ENCODE measurements around the gene NSG1. TPM values are rescaled to one million over a fixed set of nuclear protein-coding genes. Genes with fewer than 3 reads are reported as not detected.

NSG1 gene
- total RNA-seq, 1 experiment from 2014 or later, result not detected

GRCh38 chr4:4396628-4397440, 9.9 kb downstream of the NSG1 start:
- H3K4me3 Mint-ChIP-seq (ENCODE audit: low read depth, unreplicated experiment), result no peak overlapping the region
- CTCF ChIA-PET, result no interaction called here
- BruUV-seq (replicated peaks), result no TSS peak
- intact Hi-C loops (cut with micrococcal nuclease; ENCODE audit: unreplicated experiment), result no loop called here
- H3K36me3 Mint-ChIP-seq (ENCODE audit: insufficient read depth, unreplicated experiment), result no peaks in the 10 kb centered on the region
- peaks cover 47% of the 10 kb centered on the region for H3K27me3 Mint-ChIP-seq (ENCODE audit: unreplicated experiment)
- DNase-seq, result no peak
- H3K27ac Mint-ChIP-seq (ENCODE audit: unreplicated experiment), result no peak overlapping the region
- no peaks in the 10 kb centered on the region for H3K9me3 Mint-ChIP-seq (ENCODE audit: low read depth, unreplicated experiment)
- TF ChIP-seq, protein P1, sequence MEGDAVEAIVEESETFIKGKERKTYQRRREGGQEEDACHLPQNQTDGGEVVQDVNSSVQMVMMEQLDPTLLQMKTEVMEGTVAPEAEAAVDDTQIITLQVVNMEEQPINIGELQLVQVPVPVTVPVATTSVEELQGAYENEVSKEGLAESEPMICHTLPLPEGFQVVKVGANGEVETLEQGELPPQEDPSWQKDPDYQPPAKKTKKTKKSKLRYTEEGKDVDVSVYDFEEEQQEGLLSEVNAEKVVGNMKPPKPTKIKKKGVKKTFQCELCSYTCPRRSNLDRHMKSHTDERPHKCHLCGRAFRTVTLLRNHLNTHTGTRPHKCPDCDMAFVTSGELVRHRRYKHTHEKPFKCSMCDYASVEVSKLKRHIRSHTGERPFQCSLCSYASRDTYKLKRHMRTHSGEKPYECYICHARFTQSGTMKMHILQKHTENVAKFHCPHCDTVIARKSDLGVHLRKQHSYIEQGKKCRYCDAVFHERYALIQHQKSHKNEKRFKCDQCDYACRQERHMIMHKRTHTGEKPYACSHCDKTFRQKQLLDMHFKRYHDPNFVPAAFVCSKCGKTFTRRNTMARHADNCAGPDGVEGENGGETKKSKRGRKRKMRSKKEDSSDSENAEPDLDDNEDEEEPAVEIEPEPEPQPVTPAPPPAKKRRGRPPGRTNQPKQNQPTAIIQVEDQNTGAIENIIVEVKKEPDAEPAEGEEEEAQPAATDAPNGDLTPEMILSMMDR (IDR thresholded peaks at IDR 0.05; ENCODE audit: unreplicated experiment), result no peak
- no peaks in the 10 kb centered on the region for H3K4me1 Mint-ChIP-seq (ENCODE audit: low read depth, unreplicated experiment)

DNA sequence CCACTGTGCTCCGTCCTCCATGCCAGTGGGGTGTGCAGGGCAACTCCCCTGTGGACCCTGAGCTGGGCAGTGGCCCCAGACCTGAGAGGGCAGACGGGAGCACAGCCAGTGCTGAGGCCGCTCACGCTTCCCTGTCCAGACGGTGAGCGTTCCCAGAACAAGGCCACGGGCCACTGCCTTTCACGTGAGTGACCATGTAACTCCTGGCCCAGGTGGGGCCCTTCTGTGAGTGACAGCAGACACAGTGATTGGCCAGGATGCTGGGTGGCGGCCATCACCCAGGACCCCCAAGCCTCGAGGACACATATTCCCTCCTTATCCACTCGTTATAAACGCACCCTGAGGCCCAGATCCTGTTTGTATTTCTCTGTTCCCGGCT, 10.5 kb downstream of the NSG1 start:
- no peaks in the 10 kb centered on the region for H3K36me3 Mint-ChIP-seq (ENCODE audit: insufficient read depth, unreplicated experiment)
- no peaks in the 10 kb centered on the region for H3K4me1 Mint-ChIP-seq (ENCODE audit: low read depth, unreplicated experiment)
- H3K9me3 Mint-ChIP-seq (ENCODE audit: low read depth, unreplicated experiment), result no peaks in the 10 kb centered on the region
- no peak overlapping the region for H3K4me3 Mint-ChIP-seq (ENCODE audit: low read depth, unreplicated experiment)
- TF ChIP-seq, protein P1 (IDR thresholded peaks at IDR 0.05; ENCODE audit: unreplicated experiment), result no peak
- CTCF ChIA-PET, result no interaction called here
- no peak overlapping the region for H3K27ac Mint-ChIP-seq (ENCODE audit: unreplicated experiment)
- intact Hi-C loops (cut with micrococcal nuclease; ENCODE audit: unreplicated experiment), result no loop called here
- no TSS peak for BruUV-seq (replicated peaks)
- DNase-seq, result no peak
- H3K27me3 Mint-ChIP-seq (ENCODE audit: unreplicated experiment), result peaks cover 47% of the 10 kb centered on the region

DNA sequence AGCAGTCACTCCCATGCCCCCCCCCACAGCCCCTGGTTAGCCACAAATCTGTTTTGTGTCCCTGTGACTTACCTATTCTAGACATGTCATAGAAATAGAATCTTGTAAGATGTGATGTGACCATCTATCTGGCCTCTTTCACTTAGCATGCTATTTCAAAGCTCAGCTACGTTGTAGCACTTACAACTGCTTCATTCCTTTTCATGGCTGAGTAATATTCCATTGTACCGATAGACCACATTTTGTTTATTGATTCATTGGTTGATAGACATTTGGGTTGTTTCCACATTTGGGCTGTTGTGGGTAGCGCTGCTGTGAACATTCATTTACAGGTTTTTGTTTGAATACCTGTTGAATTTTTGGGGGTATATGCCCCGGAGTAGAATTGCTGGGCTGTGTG, 11.5 kb downstream of the NSG1 start:
- Mint-ChIP-seq H3K4me3 (ENCODE audit: low read depth, unreplicated experiment) (no peak overlapping the region), H3K9me3 (ENCODE audit: low read depth, unreplicated experiment) (no peaks in the 10 kb centered on the region), H3K4me1 (ENCODE audit: low read depth, unreplicated experiment) (no peaks in the 10 kb centered on the region), H3K36me3 (ENCODE audit: insufficient read depth, unreplicated experiment) (no peaks in the 10 kb centered on the region), H3K27ac (ENCODE audit: unreplicated experiment) (no peak overlapping the region), H3K27me3 (ENCODE audit: unreplicated experiment) (peaks cover 47% of the 10 kb centered on the region)
- no peak for DNase-seq
- no TSS peak for BruUV-seq (replicated peaks)
- intact Hi-C loops (cut with micrococcal nuclease; ENCODE audit: unreplicated experiment), result no loop called here
- CTCF ChIA-PET, result no interaction called here
- TF ChIP-seq, protein P1 (IDR thresholded peaks at IDR 0.05; ENCODE audit: unreplicated experiment), result no peak

- CTCF ChIA-PET, result no interaction called here
- TF ChIP-seq, protein P1 (IDR thresholded peaks at IDR 0.05; ENCODE audit: unreplicated experiment), result no peak
- no peaks in the 10 kb centered on the region for H3K9me3 Mint-ChIP-seq (ENCODE audit: low read depth, unreplicated experiment)
- peaks cover 32% of the 10 kb centered on the region for H3K27me3 Mint-ChIP-seq (ENCODE audit: unreplicated experiment)
- H3K4me1 Mint-ChIP-seq (ENCODE audit: low read depth, unreplicated experiment), result no peaks in the 10 kb centered on the region
- no TSS peak for BruUV-seq (replicated peaks)
- DNase-seq, result no peak
- no peak overlapping the region for H3K27ac Mint-ChIP-seq (ENCODE audit: unreplicated experiment)
- H3K4me3 Mint-ChIP-seq (ENCODE audit: low read depth, unreplicated experiment), result no peak overlapping the region
- H3K36me3 Mint-ChIP-seq (ENCODE audit: insufficient read depth, unreplicated experiment), result no peaks in the 10 kb centered on the region
- intact Hi-C loops (cut with micrococcal nuclease; ENCODE audit: unreplicated experiment), result no loop called here
Observed at GRCh38 chr4:4401036-4401435, 14.1 kb downstream of the NSG1 start.
